Gastrocnemius medialis (tissue), 4 donors: ENCODE data around the gene INPP5F. TPM values are rescaled to one million over a fixed set of nuclear protein-coding genes. Genes with fewer than 3 reads are reported as not detected.

Experiments used
- ATAC-seq, 2 donors: fragments of 150-250 bp; one replicate each; pipeline ENCODE4 v1.9.1; 2016
- DNase-seq, 2 donors: peaks; one replicate each; pipeline ENCODE4 v3.0.0-alpha.2; 2019
- H3K27ac ChIP-seq, 4 donors: fragments of 200-600 bp; sonication (generic); 1 replicate in 1 of 4; 2 replicates in 3 of 4; pipeline ENCODE4 v1.5.1; 2016 to 2018; ENCODE audit warnings: mild to moderate bottlenecking in 2 of 4, moderate library complexity in 1 of 4
- H3K27me3 ChIP-seq, 3 donors: fragments of 200-600 bp; sonication (generic) in 2 of 3; 1 replicate in 1 of 3; 2 replicates in 2 of 3; pipeline versions ENCODE4 v1.5.1 to v1.6.0; 2016 to 2019; ENCODE audit warnings: mild to moderate bottlenecking in 1 of 3, moderate library complexity in 1 of 3
- H3K36me3 ChIP-seq, 2 donors: fragments of 200-600 bp; sonication (generic) in 1 of 2; one replicate each; pipeline ENCODE4 v1.5.1; 2017 to 2018
- H3K4me1 ChIP-seq, 2 donors: fragments of 200-600 bp; sonication (generic) in 1 of 2; one replicate each; pipeline ENCODE4 v1.5.1; 2016 to 2017; ENCODE audit warnings: mild to moderate bottlenecking in 2 of 2
- H3K4me3 ChIP-seq, 4 donors: fragments of 200-600 bp; sonication (generic) in 3 of 4; 1 replicate in 1 of 4; 2 replicates in 3 of 4; pipeline ENCODE4 v1.5.1; 2016 to 2019; ENCODE audit warnings: mild to moderate bottlenecking in 2 of 4
- H3K9me3 ChIP-seq, 3 donors: fragments of 200-600 bp; sonication (generic) in 2 of 3; 1 replicate in 1 of 3; 2 replicates in 2 of 3; pipeline ENCODE4 v1.5.1; 2016 to 2019
- POLR2A ChIP-seq, 2 donors: fragments of 450-650 bp; IDR thresholded peaks; one replicate each; pipeline ENCODE4 v1.6.1; 2017; ENCODE audit warnings: antibody characterized with exemption in 2 of 2, mild to moderate bottlenecking in 2 of 2, moderate library complexity in 2 of 2
- in situ Hi-C, 4 donors: fragments of 200-750 bp; cut with MboI; loops; one replicate each; pipeline versions ENCODE4 v1.15.0 to v1.8.0; 2017; ENCODE audit warnings: low sequenced_read_pairs in 4 of 4
- intact Hi-C: fragments of 100-400 bp; cut with DNase I; formaldehyde crosslinking; loops from one replicate; pipeline ENCODE4 v1.15.1; 2023; ENCODE audit warnings: low total_unique reads
- total RNA-seq, 4 donors: library from RNA; depleted of rRNA; stranded (reverse); fragments of >200 nt; gene quantifications; one replicate each; pipeline versions ENCODE4 v1.1.0 to v1.2.3, GENCODE V29; 2016
- TF ChIP-seq, protein P1 (sequence below), 5 experiments: fragments of 450-650 bp in 3 of 5; fragments of 200-600 bp in 2 of 5; sonication (generic) in 2 of 5; IDR thresholded peaks in 4 of 5; conservative IDR thresholded peaks in 1 of 5; 1 replicate in 4 of 5; 2 replicates in 1 of 5; pipeline ENCODE4 v1.5.1; 2016 to 2019; ENCODE audit warnings: antibody characterized with exemption in 5 of 5, mild to moderate bottlenecking in 3 of 5, moderate library complexity in 3 of 5

INPP5F gene
- total RNA-seq, 4 donors from 2014 or later = 8.7 to 11.6 (median 10.5) TPM

DNA sequence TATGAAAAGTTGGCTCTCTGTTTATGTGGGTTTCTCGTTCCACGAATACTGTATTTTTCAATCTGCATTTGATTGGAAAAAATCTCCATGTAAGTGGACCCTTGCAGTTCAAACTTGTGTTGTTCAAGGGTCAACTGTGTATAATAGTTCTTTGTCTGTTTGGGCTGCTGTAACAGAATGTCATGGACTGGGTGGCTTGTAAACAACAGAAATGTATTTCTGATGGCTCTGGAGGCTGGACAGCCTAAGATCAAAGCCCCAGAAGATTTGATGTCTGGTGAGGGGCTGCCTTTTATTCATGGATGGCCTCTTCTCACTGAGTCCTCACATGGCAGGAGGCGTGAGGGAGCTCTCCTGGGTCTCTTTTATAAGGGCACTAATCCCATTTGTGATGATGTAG is 36.2 kb downstream of the INPP5F start:
- in situ Hi-C loops = no loop called here
- intact Hi-C loops = no loop called here
- no peaks in the 10 kb centered on the region for H3K9me3 ChIP-seq
- no peak for DNase-seq
- TF ChIP-seq POLR2A (IDR thresholded peaks at IDR 0.05) = no peak
- TF ChIP-seq, protein P1, sequence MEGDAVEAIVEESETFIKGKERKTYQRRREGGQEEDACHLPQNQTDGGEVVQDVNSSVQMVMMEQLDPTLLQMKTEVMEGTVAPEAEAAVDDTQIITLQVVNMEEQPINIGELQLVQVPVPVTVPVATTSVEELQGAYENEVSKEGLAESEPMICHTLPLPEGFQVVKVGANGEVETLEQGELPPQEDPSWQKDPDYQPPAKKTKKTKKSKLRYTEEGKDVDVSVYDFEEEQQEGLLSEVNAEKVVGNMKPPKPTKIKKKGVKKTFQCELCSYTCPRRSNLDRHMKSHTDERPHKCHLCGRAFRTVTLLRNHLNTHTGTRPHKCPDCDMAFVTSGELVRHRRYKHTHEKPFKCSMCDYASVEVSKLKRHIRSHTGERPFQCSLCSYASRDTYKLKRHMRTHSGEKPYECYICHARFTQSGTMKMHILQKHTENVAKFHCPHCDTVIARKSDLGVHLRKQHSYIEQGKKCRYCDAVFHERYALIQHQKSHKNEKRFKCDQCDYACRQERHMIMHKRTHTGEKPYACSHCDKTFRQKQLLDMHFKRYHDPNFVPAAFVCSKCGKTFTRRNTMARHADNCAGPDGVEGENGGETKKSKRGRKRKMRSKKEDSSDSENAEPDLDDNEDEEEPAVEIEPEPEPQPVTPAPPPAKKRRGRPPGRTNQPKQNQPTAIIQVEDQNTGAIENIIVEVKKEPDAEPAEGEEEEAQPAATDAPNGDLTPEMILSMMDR (IDR thresholded peaks at IDR 0.05 in 4 of 5, conservative IDR thresholded peaks at IDR 0.05 in 1 of 5) = no peak
- no peaks in the 10 kb centered on the region for H3K27me3 ChIP-seq
- H3K27ac ChIP-seq = no peak overlapping the region
- no peak for ATAC-seq
- no peaks in the 10 kb centered on the region for H3K36me3 ChIP-seq
- no peak overlapping the region for H3K4me3 ChIP-seq
- no peaks in the 10 kb centered on the region for H3K4me1 ChIP-seq

DNA sequence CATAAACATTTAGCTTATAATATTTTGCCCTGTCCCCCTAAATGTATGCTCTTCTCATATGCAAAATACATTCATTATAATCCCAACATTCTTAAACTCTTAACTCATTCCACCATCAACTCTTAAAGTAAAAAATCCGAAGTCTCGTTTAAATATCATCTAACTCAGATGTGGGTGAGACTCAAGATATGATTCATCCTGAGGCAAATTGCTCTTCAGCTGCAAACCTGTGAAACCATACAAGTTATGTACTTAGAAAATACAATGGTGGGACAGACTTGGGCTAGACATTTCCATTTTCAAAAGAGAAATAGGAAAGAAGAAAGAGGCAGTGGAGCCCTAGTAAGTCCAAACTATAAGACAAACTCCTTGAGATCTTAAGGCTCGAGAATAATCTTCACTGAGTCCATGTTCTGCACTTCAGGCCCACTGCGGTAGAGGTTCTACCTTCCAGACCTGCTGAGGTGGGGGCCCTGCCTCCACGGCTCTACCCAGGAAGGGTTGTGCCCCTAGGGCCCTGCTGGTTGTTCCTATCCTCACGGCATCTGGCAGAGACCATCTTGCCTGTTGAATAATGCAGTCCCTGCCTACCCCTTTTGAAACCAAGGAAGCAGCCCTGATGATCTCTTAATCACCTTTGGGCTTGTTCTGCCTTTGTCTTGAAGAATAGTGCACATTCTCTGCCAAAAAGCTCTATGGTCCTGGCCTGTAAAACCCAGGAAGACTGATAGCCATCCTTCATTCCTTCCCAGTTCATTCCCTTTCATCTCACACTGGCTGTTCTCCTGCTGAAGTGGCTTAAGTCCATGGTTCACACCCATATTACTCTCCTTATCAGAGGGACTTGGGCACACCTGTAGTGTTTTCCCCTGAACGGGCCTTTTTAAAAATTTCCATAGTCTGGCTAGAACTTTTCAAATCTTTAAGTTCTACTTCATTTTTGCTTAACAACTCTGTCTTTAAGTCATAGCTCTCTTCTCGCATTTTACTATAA is 37.3 kb downstream of the INPP5F start:
- Histone ChIP-seq H3K27me3 (no peaks in the 10 kb centered on the region), H3K27ac (no peak overlapping the region), H3K9me3 (no peaks in the 10 kb centered on the region), H3K36me3 (no peaks in the 10 kb centered on the region), H3K4me3 (no peak overlapping the region), H3K4me1 (no peaks in the 10 kb centered on the region)
- DNase-seq = no peak
- in situ Hi-C loops (no loop called here), intact Hi-C loops (no loop called here)
- ATAC-seq = no peak
- TF ChIP-seq, protein P1 (IDR thresholded peaks at IDR 0.05 in 4 of 5, conservative IDR thresholded peaks at IDR 0.05 in 1 of 5) = no peak
- TF ChIP-seq POLR2A (IDR thresholded peaks at IDR 0.05) = no peak

DNA sequence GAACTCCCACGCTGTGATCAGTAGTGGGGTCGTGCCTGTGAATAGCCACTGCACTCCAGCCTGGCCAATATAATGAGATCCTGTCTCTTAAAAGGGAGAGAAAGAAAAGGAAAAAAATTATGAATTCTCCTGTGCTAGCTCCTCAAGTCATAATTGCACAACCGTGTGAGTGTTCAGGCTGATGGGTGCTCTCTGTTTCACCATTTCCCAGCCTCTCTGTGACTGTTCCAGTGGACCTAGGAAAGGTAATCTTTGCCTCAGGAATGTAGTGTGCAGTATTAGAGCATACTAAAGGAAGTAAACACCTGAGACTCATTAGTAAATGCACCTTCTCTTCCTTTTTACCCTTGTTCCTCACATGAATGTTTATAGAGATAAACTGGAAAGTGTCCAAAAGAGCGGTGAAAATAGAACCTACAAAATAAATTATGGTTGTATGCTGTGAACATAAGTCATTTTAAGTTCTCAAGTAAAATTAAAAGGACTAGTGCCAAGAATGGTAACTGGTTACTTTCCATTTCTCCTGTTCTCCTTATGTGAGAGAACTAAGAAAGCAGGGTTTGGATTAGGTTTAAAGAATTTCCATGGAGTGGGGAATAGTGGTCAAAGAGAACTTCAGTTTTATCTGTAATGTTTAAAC is 42.7 kb downstream of the INPP5F start:
- in situ Hi-C loops = no loop called here

DNA sequence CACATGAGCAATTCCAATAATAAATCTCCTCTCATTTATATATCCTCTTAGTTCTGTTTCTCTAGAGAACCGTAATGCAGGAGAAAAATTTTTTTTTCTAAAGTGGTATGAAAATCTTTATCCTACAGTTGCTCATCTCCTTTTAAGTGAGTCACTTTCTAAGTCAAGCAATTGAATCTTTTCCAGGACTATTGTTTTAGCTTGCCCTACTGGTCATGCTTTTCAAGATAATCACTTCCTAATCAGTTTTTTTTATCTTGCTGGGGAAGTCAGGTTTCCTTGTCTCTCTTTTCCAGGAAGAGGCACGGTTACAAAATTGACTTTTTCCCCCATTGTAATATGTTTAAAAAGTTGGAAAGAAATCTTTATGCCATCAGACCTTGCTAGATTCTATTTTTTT is 44.0 kb downstream of the INPP5F start:
- Histone ChIP-seq H3K36me3 (no peaks in the 10 kb centered on the region), H3K9me3 (no peaks in the 10 kb centered on the region), H3K27me3 (no peaks in the 10 kb centered on the region), H3K27ac (peak overlapping the region in 1 of 4 donors; percentile 7), H3K4me1 (peaks cover 8 to 20% of the 10 kb centered on the region in 2 donors), H3K4me3 (no peak overlapping the region)
- TF ChIP-seq, protein P1 (IDR thresholded peaks at IDR 0.05 in 4 of 5, conservative IDR thresholded peaks at IDR 0.05 in 1 of 5) = no peak
- no peak for TF ChIP-seq POLR2A (IDR thresholded peaks at IDR 0.05)
- in situ Hi-C loops (no loop called here), intact Hi-C loops (no loop called here)
- DNase-seq = no peak
- ATAC-seq = peak in 1 of 2 donors; percentile 42

More for the DNA sequence above, 42.7 kb downstream of the INPP5F start:
- Histone ChIP-seq H3K4me1 (peaks cover 8 to 20% of the 10 kb centered on the region in 2 donors), H3K4me3 (no peak overlapping the region), H3K9me3 (no peaks in the 10 kb centered on the region), H3K27me3 (no peaks in the 10 kb centered on the region), H3K27ac (no peak overlapping the region), H3K36me3 (no peaks in the 10 kb centered on the region)
- ATAC-seq = no peak
- intact Hi-C loops = no loop called here
- TF ChIP-seq, protein P1 (IDR thresholded peaks at IDR 0.05 in 4 of 5, conservative IDR thresholded peaks at IDR 0.05 in 1 of 5) = no peak
- no peak for TF ChIP-seq POLR2A (IDR thresholded peaks at IDR 0.05)
- DNase-seq = no peak
